AML-193 (cell line): ENCODE measurements around the gene NUP54.
A peak's percentile ranks its signal among the peaks of the same experiment; 100 is the strongest.

Experiments used
- DNase-seq, 2 experiments: peaks; one replicate each; lab custom pipeline; 2025; lab: John Stamatoyannopoulos, UW

The NUP54 gene

GRCh38 chr4:76067652-76068286 lies 80.4 kb downstream of the NUP54 start:
- DNase-seq: peak; percentile 70 to 77

GRCh38 chr4:76066546-76066945 lies 81.7 kb downstream of the NUP54 start:
- no peak for DNase-seq
